Renal cortex interstitium (tissue), 11 donors: ENCODE measurements around the gene PRR20G. TPM values are rescaled to one million over a fixed set of nuclear protein-coding genes. Genes with fewer than 3 reads are reported as not detected.

ENCODE experiments used
- DNase-seq, 11 donors: peaks; one replicate each; pipeline ENCODE4 v3.0.0-alpha.2; 2013; ENCODE audit warnings: low read depth in 9 of 11, low spot score in 4 of 11; ENCODE audit errors: extremely low read depth in 1 of 11
- polyA plus RNA-seq, 3 donors: library from polyadenylated mRNA; unstranded; fragments of 120-200 nt; gene quantifications; one replicate each; pipeline ENCODE4 v1.2.1, GENCODE V29; 2013; ENCODE audit not compliant: insufficient read length in 3 of 3

The PRR20G gene
- polyA plus RNA-seq, 3 donors, result not detected

DNA sequence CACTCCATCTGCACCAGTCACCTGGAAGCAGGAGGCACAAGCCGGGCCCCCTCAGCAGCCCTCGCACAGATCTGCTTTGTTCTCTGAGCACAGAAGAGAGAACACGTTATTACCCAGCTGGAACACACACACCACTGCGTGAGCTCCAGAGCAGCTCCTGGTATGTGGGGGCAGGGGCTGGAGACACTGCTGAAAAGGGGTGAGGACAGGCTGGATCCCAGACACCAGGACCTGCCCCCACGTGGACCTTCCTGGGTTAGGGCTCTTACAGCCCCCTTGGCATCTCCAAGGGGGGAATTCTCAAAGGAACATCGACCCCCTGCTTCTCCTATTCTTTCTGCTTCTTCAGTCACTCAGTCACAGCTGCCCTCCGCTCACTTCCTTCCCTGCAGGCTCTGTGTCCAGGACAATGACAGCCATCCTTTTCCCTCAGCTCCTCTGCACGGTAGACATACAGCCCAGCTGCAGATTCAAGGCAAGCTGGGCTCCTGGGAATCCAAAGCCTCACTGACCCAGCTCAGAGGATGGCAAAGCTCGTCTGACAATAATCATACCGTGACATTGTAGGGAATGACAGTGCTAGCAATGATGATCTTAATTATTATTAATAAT lies 33.7 kb downstream of the PRR20G start:
- no peak for DNase-seq

DNA sequence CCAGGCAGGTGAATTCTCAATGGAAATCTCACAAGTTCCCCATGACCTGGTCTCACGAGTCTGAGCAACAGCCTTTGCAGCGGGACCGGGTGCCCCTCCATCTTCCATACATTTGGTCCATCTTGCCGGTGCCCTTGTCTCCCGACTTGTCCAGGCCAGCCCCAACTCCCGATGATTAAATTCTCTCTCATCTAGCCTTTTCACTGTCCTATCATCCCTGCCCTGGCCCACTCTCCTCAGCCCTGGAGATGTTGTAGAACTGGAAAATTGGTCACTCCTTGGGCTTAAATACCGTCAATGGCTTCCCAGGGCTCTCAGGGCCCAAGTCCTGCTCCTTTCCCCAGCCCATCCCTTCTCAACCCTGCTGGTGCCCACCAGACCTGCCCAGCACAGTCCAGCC lies 34.4 kb downstream of the PRR20G start:
- no peak for DNase-seq

DNA sequence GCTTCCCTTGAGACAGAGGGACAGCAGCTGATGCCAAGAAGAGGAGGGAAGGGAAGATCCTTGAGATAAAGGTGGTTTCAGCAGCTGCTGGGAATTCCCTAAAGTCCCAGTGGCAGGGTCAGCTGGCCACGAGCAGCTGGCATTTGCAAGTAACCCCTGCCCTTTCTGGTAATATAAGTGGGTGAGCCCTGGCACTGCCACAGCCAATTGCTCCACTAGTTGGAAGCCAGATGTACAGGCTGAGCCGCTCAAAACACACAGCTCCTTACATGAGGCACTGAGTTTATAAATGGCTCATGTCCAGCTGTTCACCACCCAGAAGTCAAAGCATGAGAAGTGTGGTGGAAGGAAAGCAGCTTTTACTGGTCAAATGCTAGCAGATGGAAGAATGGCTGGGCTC lies 35.4 kb downstream of the PRR20G start:
- DNase-seq, result no peak

DNA sequence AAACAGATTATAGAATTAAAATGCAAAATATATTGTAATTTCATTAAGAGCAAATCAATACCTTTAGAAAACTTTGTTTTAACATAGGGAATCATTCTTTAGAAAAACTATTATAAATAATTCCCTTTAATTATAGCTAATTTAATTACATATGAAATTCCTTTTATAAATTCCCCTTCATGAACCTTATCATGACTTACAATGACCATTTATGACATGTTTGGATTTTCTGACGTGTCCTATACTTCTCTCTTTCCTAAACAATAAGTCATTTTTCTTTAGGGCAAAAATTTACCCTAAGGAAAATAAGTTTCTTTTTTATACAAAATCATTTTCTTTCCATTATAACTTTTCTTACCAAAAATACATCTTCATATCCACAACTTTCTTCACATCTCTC lies 37.8 kb downstream of the PRR20G start:
- DNase-seq, result no peak

DNA sequence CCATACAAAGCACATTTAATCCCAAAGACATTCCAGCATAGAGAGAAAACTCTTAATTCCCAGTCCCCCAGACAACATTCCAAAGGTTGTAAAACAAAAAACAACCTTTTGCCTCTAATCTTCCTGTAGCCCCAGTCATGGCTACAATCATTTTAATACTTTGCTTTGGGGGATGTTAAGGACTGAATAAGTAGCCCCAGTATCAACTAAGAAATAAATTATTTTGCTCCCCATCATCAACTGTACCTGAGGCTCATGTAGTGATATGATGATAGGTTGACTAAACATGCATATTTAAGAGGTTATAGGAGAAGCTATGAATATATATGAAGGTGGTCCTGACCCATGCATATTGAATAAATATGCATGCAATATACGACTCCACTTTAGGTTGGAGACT lies 40.6 kb downstream of the PRR20G start:
- no peak for DNase-seq

DNA sequence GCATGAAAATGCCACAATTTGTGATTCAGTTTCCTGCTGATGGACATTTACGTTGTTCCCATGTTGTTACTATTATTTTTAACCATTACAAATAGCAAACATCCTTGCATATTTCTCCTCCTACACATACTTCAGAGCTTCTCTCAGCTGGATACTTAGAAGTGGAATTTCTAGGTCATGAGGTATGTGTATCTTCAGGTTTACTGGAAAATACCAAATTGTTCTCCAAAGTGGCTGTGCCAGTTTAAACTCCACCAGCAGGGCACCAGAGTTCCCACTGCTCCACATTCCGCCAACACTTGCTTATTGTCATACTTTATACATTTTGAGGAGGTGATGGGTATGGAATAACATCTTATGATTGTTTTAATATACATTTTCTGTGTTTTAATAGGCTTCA lies 49.2 kb downstream of the PRR20G start:
- no peak for DNase-seq

DNA sequence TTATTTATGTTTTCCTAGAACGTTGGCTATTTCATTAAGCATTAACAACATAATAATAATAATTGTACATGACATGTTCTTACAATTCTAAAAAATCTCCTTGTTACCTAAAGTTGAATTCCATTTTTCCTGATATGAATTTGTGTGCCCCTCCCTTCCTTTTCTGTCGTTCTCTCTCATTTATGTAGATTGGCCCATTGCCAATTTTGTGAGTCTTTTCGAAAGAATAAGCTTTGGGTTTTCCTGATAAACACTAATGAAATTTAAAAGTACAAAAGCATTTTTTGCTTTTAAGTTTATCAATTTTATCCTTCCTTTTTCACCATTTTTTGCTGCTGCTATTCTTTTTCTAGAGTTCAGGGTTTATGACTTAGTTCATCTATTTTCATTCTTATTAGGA lies 50.0 kb downstream of the PRR20G start:
- DNase-seq, result no peak

DNA sequence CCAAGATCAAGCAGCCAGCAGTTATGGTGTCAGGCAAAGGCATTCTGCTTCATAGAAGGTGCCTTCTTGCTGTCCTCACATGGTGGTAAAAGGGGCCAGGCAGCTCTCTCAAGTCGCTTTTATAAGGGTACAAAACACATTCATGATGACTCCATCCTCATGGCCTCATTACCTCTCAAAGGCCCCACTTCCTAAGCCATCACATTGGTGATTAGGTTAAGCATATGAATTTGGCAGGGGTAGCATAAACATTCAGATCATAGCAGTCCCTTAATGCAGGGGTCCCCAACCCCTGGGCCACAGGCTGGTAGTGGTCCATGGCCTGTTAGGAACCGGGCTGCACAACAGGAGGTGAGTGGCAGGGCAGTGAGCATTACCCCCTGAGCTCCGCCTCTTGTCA lies 52.1 kb downstream of the PRR20G start:
- no peak for DNase-seq

DNA sequence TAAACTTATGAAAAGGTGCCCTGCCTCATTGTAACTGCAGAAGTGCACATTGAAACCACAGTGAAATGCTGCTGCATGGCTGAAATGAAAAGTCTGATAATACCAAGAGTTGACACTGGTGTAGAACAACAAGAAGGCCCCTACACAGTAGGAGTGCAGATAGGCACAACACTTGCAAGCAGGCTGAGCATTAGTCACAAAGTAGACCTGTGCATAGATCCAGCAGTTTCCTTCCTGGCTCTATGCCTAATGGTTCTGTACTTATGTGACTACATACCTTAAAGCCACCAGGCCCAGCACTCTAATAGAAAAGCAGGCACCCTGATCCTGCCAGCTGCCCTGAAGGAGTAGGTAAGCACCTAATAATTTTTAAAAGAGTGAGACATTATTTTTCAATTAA lies 53.1 kb downstream of the PRR20G start:
- DNase-seq, result no peak

Other genes starting within 250 kb of the PRR20G start
- not detected for gene PRR23E, start 94.9 kb downstream of the PRR20G start, polyA plus RNA-seq